ENCODE data around the gene CAMK2B. TPM values are rescaled to one million over a fixed set of nuclear protein-coding genes. Genes with fewer than 3 reads are reported as not detected.

Gene CAMK2B
- total RNA-seq, 1 donor from 2014 or later = 9.3 TPM

DNA sequence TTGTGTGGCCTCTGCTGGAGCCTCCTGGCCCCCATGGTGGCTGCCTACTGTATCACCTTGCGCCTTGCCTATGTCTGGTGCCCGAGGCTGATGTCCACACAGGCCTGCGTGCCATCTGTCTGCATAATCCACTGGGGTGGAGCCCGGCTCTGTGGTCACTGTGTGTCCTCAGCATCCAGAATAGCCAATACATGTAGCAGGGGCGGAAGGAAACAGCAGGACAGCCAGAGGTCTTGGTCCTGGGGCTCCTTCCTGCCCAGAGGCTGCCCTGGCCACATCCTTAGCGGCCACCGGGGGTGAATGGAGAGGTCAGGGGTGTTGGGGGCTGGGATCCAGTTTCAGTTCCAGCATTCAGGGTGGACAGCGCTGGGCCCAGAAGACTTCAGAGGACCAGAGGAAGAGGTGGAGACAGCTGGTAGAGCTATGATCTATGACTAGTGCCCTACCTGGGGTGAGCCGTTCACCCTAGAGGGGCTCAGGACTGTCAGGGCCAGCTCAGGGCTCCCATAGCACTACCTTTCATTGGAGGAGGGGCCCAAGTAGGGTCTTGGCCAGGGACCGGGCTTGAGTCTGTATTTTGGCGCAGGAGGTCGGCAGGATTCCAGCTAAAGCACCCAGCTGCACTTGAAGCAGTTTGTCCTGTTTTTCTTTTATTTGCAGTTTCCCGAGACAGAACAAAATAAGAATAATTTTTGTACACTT lies 108.7 kb downstream of the CAMK2B start:
- Mint-ChIP-seq H3K36me3 (ENCODE audit: insufficient read depth) (no peaks in the 10 kb centered on the region), H3K4me1 (ENCODE audit: low read depth) (peaks cover 3% of the 10 kb centered on the region), H3K27ac (no peak overlapping the region), H3K4me3 (ENCODE audit: low read depth) (no peak overlapping the region), H3K27me3 (no peaks in the 10 kb centered on the region), H3K9me3 (ENCODE audit: low read depth) (no peaks in the 10 kb centered on the region)
- TF ChIP-seq, protein P1, sequence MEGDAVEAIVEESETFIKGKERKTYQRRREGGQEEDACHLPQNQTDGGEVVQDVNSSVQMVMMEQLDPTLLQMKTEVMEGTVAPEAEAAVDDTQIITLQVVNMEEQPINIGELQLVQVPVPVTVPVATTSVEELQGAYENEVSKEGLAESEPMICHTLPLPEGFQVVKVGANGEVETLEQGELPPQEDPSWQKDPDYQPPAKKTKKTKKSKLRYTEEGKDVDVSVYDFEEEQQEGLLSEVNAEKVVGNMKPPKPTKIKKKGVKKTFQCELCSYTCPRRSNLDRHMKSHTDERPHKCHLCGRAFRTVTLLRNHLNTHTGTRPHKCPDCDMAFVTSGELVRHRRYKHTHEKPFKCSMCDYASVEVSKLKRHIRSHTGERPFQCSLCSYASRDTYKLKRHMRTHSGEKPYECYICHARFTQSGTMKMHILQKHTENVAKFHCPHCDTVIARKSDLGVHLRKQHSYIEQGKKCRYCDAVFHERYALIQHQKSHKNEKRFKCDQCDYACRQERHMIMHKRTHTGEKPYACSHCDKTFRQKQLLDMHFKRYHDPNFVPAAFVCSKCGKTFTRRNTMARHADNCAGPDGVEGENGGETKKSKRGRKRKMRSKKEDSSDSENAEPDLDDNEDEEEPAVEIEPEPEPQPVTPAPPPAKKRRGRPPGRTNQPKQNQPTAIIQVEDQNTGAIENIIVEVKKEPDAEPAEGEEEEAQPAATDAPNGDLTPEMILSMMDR (IDR thresholded peaks at IDR 0.05; ENCODE audit: unreplicated experiment) = no peak
- no peak for DNase-seq (ENCODE audit: low spot score, unreplicated experiment)

DNA sequence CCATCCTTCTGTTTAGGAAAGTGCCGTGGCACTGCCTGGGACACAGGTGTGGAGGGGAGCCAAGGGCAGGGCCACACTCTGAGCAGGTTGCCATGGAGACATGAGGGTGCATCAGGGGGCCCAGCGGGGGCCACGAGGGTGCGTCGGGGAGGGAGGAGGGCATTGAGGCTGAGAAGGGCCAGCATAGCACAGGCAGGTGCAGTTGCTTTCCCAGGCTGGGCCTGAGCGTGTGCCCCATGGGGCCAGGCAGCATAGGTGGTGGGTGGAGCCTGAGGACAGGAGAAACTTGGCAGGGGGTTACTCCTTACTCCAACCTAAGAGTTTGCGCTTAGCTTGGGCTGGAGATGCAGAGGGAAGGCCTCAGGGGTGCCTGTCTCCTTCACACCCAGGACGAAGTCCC lies 109.4 kb downstream of the CAMK2B start:
- H3K4me1 Mint-ChIP-seq (ENCODE audit: low read depth) = peaks cover 3% of the 10 kb centered on the region
- no peak for DNase-seq (ENCODE audit: low spot score, unreplicated experiment)
- TF ChIP-seq, protein P1 (IDR thresholded peaks at IDR 0.05; ENCODE audit: unreplicated experiment) = no peak
- H3K4me3 Mint-ChIP-seq (ENCODE audit: low read depth) = no peak overlapping the region
- H3K36me3 Mint-ChIP-seq (ENCODE audit: insufficient read depth) = peaks cover 2% of the 10 kb centered on the region
- H3K9me3 Mint-ChIP-seq (ENCODE audit: low read depth) = no peaks in the 10 kb centered on the region
- no peak overlapping the region for H3K27ac Mint-ChIP-seq
- no peaks in the 10 kb centered on the region for H3K27me3 Mint-ChIP-seq

DNA sequence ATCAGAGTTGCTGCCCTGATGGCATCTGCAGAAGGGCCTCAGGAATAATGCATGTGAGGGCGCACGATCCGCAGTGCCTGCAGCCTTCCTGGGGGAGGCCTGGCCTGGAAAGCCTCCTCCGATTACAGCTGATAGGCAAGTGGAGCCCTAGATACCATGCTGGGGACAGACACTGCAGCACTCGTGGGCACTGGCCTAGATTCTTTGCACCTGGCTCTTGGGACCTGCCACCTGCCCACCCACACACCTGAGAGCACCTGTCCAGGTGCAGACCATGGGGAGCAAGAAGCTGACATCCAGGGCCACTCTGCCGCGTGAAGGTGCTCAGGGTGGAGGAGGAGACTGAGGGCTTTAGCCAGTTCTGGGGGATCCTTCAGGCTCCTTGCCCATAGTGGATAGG lies 109.9 kb downstream of the CAMK2B start:
- Mint-ChIP-seq H3K4me1 (ENCODE audit: low read depth) (peaks cover 3% of the 10 kb centered on the region), H3K4me3 (ENCODE audit: low read depth) (no peak overlapping the region), H3K9me3 (ENCODE audit: low read depth) (no peaks in the 10 kb centered on the region), H3K36me3 (ENCODE audit: insufficient read depth) (peaks cover 2% of the 10 kb centered on the region), H3K27me3 (no peaks in the 10 kb centered on the region), H3K27ac (no peak overlapping the region)
- DNase-seq (ENCODE audit: low spot score, unreplicated experiment) = no peak
- TF ChIP-seq, protein P1 (IDR thresholded peaks at IDR 0.05; ENCODE audit: unreplicated experiment) = no peak

DNA sequence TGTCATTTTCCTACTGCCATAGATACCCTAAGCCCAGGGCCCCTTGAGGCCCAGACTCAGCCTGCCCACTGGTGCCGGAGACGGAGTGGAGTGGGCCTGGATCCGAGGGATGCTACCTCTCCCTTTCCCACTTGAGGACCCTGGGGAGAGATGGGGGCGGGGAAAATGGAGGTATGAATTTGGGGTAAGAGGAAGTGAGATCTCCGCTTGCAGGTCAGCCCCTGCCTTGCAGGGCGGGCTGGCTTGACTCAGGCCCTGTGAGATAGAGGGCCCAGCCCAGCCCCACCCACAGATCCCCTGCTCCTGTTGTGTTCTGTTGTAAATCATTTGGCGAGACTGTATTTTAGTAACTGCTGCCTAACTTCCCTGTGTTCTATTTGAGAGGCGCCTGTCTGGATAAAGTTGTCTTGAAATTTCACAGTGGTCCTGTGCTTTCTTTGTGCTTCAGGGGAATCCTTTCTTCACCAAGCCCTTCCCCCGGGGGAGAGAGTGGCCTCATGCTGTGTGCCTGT lies 111.5 kb downstream of the CAMK2B start:
- H3K27ac Mint-ChIP-seq = peak overlapping the region; percentile 85
- no peaks in the 10 kb centered on the region for H3K9me3 Mint-ChIP-seq (ENCODE audit: low read depth)

DNA sequence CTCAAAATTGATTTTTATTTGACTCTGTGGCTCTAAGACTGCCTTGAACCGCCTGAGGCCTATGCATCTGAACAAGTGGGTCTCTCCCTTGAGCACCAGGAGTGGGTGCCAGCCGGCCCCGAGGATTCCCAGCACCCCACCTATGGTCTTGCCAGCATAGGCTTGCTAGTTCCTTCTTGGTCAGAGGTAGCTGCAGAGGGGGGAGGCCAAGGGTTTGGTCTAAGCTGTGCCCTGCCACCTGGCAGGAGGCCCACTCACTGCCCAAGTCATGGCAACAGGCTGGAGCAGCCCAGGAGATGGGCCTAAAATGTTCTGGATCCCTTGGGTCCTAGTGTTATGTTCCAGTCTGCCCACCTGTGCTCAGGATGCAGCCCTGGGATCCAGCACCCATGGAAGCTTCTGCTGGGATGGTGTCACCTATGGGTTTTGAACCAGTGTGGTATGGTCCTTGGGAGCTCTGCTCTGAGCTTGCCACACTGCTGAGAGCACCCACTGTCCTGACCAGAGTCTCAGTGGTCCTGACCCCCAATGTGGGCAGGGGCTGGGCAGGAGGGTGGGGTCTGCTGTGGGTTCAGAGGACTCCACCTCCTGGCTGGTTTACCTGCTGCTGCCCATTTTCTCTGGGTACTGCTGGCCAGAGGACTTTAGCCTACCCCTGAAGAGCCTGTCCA lies 112.1 kb downstream of the CAMK2B start:
- Mint-ChIP-seq H3K27me3 (no peaks in the 10 kb centered on the region), H3K4me3 (ENCODE audit: low read depth) (no peak overlapping the region), H3K9me3 (ENCODE audit: low read depth) (no peaks in the 10 kb centered on the region), H3K4me1 (ENCODE audit: low read depth) (peaks cover 3% of the 10 kb centered on the region), H3K27ac (no peak overlapping the region), H3K36me3 (ENCODE audit: insufficient read depth) (peaks cover 12% of the 10 kb centered on the region)
- DNase-seq (ENCODE audit: low spot score, unreplicated experiment) = no peak
- TF ChIP-seq, protein P1 (IDR thresholded peaks at IDR 0.05; ENCODE audit: unreplicated experiment) = no peak

More for the DNA sequence above, 111.5 kb downstream of the CAMK2B start:
- Mint-ChIP-seq H3K4me3 (ENCODE audit: low read depth) (no peak overlapping the region), H3K4me1 (ENCODE audit: low read depth) (peaks cover 3% of the 10 kb centered on the region), H3K36me3 (ENCODE audit: insufficient read depth) (peaks cover 8% of the 10 kb centered on the region), H3K27me3 (no peaks in the 10 kb centered on the region)
- TF ChIP-seq, protein P1 (IDR thresholded peaks at IDR 0.05; ENCODE audit: unreplicated experiment) = no peak
- DNase-seq (ENCODE audit: low spot score, unreplicated experiment) = no peak

Data from progenitor cell of endocrine pancreas (in vitro differentiated cells).